MM.1S (cell line): ENCODE measurements around the gene PRKD3.

Source experiments
- CTCF ChIP-seq: fragments of 300-600 bp; sonication (generic); IDR thresholded peaks from 2 replicates; pipeline ENCODE4 v1.5.1; 2016; ENCODE audit warnings: antibody characterized with exemption, low read length, mixed read lengths
- EZH2 ChIP-seq: fragments of 300-600 bp; sonication (generic); optimal IDR thresholded peaks from 2 replicates; pipeline ENCODE3; 2017; ENCODE audit warnings: low read depth, mild to moderate bottlenecking, antibody characterized with exemption, low read length, mixed read lengths

- TF ChIP-seq CTCF (no peak), EZH2 (no peak)
Observed at GRCh38 chr2:37349231-37349860, 24.7 kb upstream of the PRKD3 start.
